Small intestine (tissue), 7 donors: ENCODE measurements around the gene ARNT2. TPM values are rescaled to one million over a fixed set of nuclear protein-coding genes. Genes with fewer than 3 reads are reported as not detected.
A peak's percentile ranks its signal among the peaks of the same experiment; 100 is the strongest.

Experiments used
- DNase-seq, 2 donors: peaks; one replicate each; pipeline versions ENCODE4 v3.0.0 to v3.0.0-alpha.2; 2013
- FAIRE-seq: peaks from 2 replicates; lab custom pipeline; 2012; peaks lifted over from hg19 to GRCh38; lab: Jason Lieb, UNC
- H3K27ac ChIP-seq, 3 donors: one replicate each; pipeline ENCODE4 v1.5.1; 2013; ENCODE audit warnings: low read length in 2 of 3, mild to moderate bottlenecking in 2 of 3, control low read depth in 1 of 3, inconsistent platforms in 1 of 3, low read depth in 1 of 3, moderate library complexity in 1 of 3
- H3K27me3 ChIP-seq, 3 donors: one replicate each; pipeline ENCODE4 v1.6.1; 2013; ENCODE audit warnings: low read length in 3 of 3, inconsistent platforms in 1 of 3; ENCODE audit not compliant: control insufficient read depth in 3 of 3, insufficient read depth in 3 of 3
- H3K36me3 ChIP-seq, 3 donors: one replicate each; pipeline ENCODE4 v1.6.1; 2013; ENCODE audit warnings: low read length in 3 of 3, inconsistent platforms in 1 of 3, low read depth in 1 of 3, mild to moderate bottlenecking in 1 of 3, moderate library complexity in 1 of 3; ENCODE audit not compliant: control insufficient read depth in 3 of 3, insufficient read depth in 2 of 3
- H3K4me1 ChIP-seq, 3 donors: one replicate each; pipeline ENCODE4 v1.6.1; 2013; ENCODE audit warnings: low read length in 2 of 3, inconsistent platforms in 1 of 3, low read depth in 1 of 3, mild to moderate bottlenecking in 1 of 3, moderate library complexity in 1 of 3; ENCODE audit not compliant: control insufficient read depth in 3 of 3, insufficient read depth in 2 of 3
- H3K4me3 ChIP-seq, 3 donors: one replicate each; pipeline ENCODE4 v1.5.1; 2013; ENCODE audit warnings: low read length in 3 of 3, control low read depth in 1 of 3, inconsistent platforms in 1 of 3, low read depth in 1 of 3, mild to moderate bottlenecking in 1 of 3, moderate library complexity in 1 of 3
- H3K9me3 ChIP-seq, 2 donors: one replicate each; pipeline ENCODE4 v1.6.1; 2013; ENCODE audit warnings: low read depth in 1 of 2, low read length in 1 of 2; ENCODE audit not compliant: control insufficient read depth in 2 of 2, insufficient read depth in 1 of 2
- WGBS, 3 donors: extraction: QIAGEN DNeasy Blood & Tissue Kit; methylation state at CpG; one replicate each; pipeline ENCODE4 v1.1.7; 2013; 5-methylcytosine and 5-hydroxymethylcytosine counted together
- polyA plus RNA-seq, 4 donors: library from polyadenylated mRNA; stranded (reverse) in 3 of 4; unstranded in 1 of 4; fragments of 200-250 nt in 3 of 4; fragments of 120-200 nt in 1 of 4; gene quantifications; one replicate each; pipeline versions ENCODE4 v1.2.1 to v1.2.3, GENCODE V29; 2013
- donor health status: healthy with polysubstance abuse.
- donor health status: control.
- donor health status: control.
- donor health status: Bipolar disorder and iron deficiency.
- donor health status: healthy.

The ARNT2 gene
- polyA plus RNA-seq, 4 donors: 0.45 to 4.4 (median 2.4) TPM

- H3K9me3 ChIP-seq: no peaks in the 10 kb centered on the region
- WGBS, 3 donors: 91 to 98% (median 95%) methylated on average over 4 of the region's 4 CpGs
- H3K4me1 ChIP-seq: peaks cover 0 to 2% (median 0%) of the 10 kb centered on the region in 3 donors
- no peak for FAIRE-seq
- H3K27ac ChIP-seq: no peak overlapping the region
- no peak for DNase-seq
- no peaks in the 10 kb centered on the region for H3K36me3 ChIP-seq
- H3K27me3 ChIP-seq: no peaks in the 10 kb centered on the region
- no peak overlapping the region for H3K4me3 ChIP-seq
Observed at GRCh38 chr15:80615361-80615736, 211.2 kb downstream of the ARNT2 start.

GRCh38 chr15:80615783-80616391, 211.7 kb downstream of the ARNT2 start:
- peak in 1 of 2 donors; percentile 79 for DNase-seq
- Histone ChIP-seq H3K27me3 (no peaks in the 10 kb centered on the region), H3K27ac (peak overlapping the region in 1 of 3 donors; percentile 11), H3K36me3 (no peaks in the 10 kb centered on the region), H3K9me3 (no peaks in the 10 kb centered on the region), H3K4me3 (no peak overlapping the region), H3K4me1 (peaks cover 0 to 2% (median 0%) of the 10 kb centered on the region in 3 donors)
- FAIRE-seq: no peak
- WGBS, 3 donors: 52 to 57% (median 55%) methylated on average over 14 of the region's 14 CpGs

GRCh38 chr15:80618685-80619400, 214.7 kb downstream of the ARNT2 start:
- Histone ChIP-seq H3K27ac (no peak overlapping the region), H3K4me1 (peaks cover 0 to 2% (median 0%) of the 10 kb centered on the region in 3 donors), H3K9me3 (peaks cover 0 to 2% of the 10 kb centered on the region in 2 donors), H3K36me3 (no peaks in the 10 kb centered on the region), H3K27me3 (no peaks in the 10 kb centered on the region), H3K4me3 (no peak overlapping the region)
- 52 to 83% (median 75%) methylated on average over 7 of the region's 7 CpGs for WGBS, 3 donors
- DNase-seq (no peak), FAIRE-seq (no peak)

GRCh38 chr15:80619680-80620079, 215.5 kb downstream of the ARNT2 start:
- H3K36me3 ChIP-seq: no peaks in the 10 kb centered on the region
- no peak for FAIRE-seq
- DNase-seq: peak; percentile 51 to 54

GRCh38 chr15:80620141-80620540, 216.0 kb downstream of the ARNT2 start:
- DNase-seq: no peak
- Histone ChIP-seq H3K27ac (no peak overlapping the region), H3K27me3 (no peaks in the 10 kb centered on the region), H3K4me1 (peaks cover 0 to 2% (median 0%) of the 10 kb centered on the region in 3 donors), H3K9me3 (peaks cover 0 to 2% of the 10 kb centered on the region in 2 donors), H3K4me3 (no peak overlapping the region), H3K36me3 (no peaks in the 10 kb centered on the region)
- no peak for FAIRE-seq
- 92 to 97% (median 96%) methylated on average over 3 of the region's 3 CpGs for WGBS, 3 donors

More at GRCh38 chr15:80619680-80620079, 215.5 kb downstream of the ARNT2 start:
- H3K4me1 ChIP-seq: peaks cover 0 to 2% (median 0%) of the 10 kb centered on the region in 3 donors
- WGBS, 3 donors: 42 to 62% (median 51%) methylated on average over 1 of the region's 1 CpG
- H3K27me3 ChIP-seq: no peaks in the 10 kb centered on the region
- no peak overlapping the region for H3K4me3 ChIP-seq
- H3K9me3 ChIP-seq: peaks cover 0 to 2% of the 10 kb centered on the region in 2 donors
- H3K27ac ChIP-seq: no peak overlapping the region

GRCh38 chr15:80620931-80621330, 216.7 kb downstream of the ARNT2 start:
- Histone ChIP-seq H3K4me3 (no peak overlapping the region), H3K9me3 (peaks cover 0 to 2% of the 10 kb centered on the region in 2 donors), H3K4me1 (no peaks in the 10 kb centered on the region), H3K27ac (no peak overlapping the region), H3K27me3 (no peaks in the 10 kb centered on the region), H3K36me3 (no peaks in the 10 kb centered on the region)
- WGBS, 3 donors: 76 to 93% (median 77%) methylated on average over 5 of the region's 5 CpGs
- DNase-seq (no peak), FAIRE-seq (no peak)

GRCh38 chr15:80626643-80627120, 222.5 kb downstream of the ARNT2 start:
- H3K27me3 ChIP-seq: no peaks in the 10 kb centered on the region
- H3K27ac ChIP-seq: no peak overlapping the region
- 85 to 92% (median 88%) methylated on average over 1 of the region's 1 CpG for WGBS, 3 donors
- no peak for DNase-seq
- FAIRE-seq: no peak
- no peaks in the 10 kb centered on the region for H3K4me1 ChIP-seq
- peaks cover 0 to 2% of the 10 kb centered on the region in 2 donors for H3K9me3 ChIP-seq
- H3K4me3 ChIP-seq: no peak overlapping the region
- H3K36me3 ChIP-seq: no peaks in the 10 kb centered on the region

- DNase-seq: no peak
- FAIRE-seq: no peak
- Histone ChIP-seq H3K36me3 (no peaks in the 10 kb centered on the region), H3K9me3 (no peaks in the 10 kb centered on the region), H3K27me3 (no peaks in the 10 kb centered on the region), H3K4me1 (no peaks in the 10 kb centered on the region), H3K4me3 (no peak overlapping the region), H3K27ac (no peak overlapping the region)
- WGBS, 3 donors: 83 to 96% (median 94%) methylated on average over 3 of the region's 3 CpGs
Observed at GRCh38 chr15:80629355-80629754, 225.2 kb downstream of the ARNT2 start.
